GM21367 (cell line): ENCODE data around the gene MUC21.
"Not testable (repeated sequence)": the region's sequence is repeated elsewhere in the genome, so short reads cannot be mapped to it uniquely, and the experiment has no call there.

Experiments
- ATAC-seq: cut with Tn5 transposase; IDR thresholded peaks from one replicate; pipeline ENCODE4 v1.9.1; 2021; ENCODE audit not compliant: unreplicated experiment

The MUC21 gene

GRCh38 chr6:30966154-30966553 is 17.4 kb upstream of the MUC21 start:
- ATAC-seq, result no peak

- not testable (repeated sequence) for ATAC-seq
These were observed 14.3 kb upstream of the MUC21 start for GRCh38 chr6:30969171-30969570.

GRCh38 chr6:30970946-30971345 is 12.6 kb upstream of the MUC21 start:
- no peak for ATAC-seq

- ATAC-seq, result no peak
These were observed 10.7 kb upstream of the MUC21 start for GRCh38 chr6:30972816-30973215.

GRCh38 chr6:30974490-30975252 is 8.8 kb upstream of the MUC21 start:
- ATAC-seq, result no peak

- ATAC-seq, result no peak
These were observed 4.4 kb upstream of the MUC21 start for GRCh38 chr6:30979141-30979540.

GRCh38 chr6:30979690-30980089 is 3.8 kb upstream of the MUC21 start:
- ATAC-seq, result no peak

GRCh38 chr6:30981942-30982772 is 1.4 kb upstream of the MUC21 start:
- ATAC-seq, result no peak

- no peak for ATAC-seq
These were observed 2.0 kb downstream of the MUC21 start for GRCh38 chr6:30985490-30985889.

GRCh38 chr6:30987304-30987703 is 3.8 kb downstream of the MUC21 start:
- no peak for ATAC-seq

GRCh38 chr6:30988209-30988825 is 4.8 kb downstream of the MUC21 start:
- no peak for ATAC-seq

GRCh38 chr6:30990422-30991086 is 7.0 kb downstream of the MUC21 start:
- no peak for ATAC-seq

- no peak for ATAC-seq
These were observed 8.4 kb downstream of the MUC21 start for GRCh38 chr6:30991891-30992290.

GRCh38 chr6:30997301-30997700 is 13.8 kb downstream of the MUC21 start:
- no peak for ATAC-seq

- ATAC-seq, result no peak
These were observed 15.3 kb downstream of the MUC21 start for GRCh38 chr6:30998785-30999184.

GRCh38 chr6:31000067-31000860 is 16.7 kb downstream of the MUC21 start:
- ATAC-seq, result not testable (repeated sequence)

GRCh38 chr6:31001281-31001888 is 17.9 kb downstream of the MUC21 start:
- ATAC-seq, result no peak

GRCh38 chr6:31002471-31002870 is 19.0 kb downstream of the MUC21 start:
- ATAC-seq, result no peak

- ATAC-seq, result no peak
These were observed 21.3 kb downstream of the MUC21 start for GRCh38 chr6:31004794-31005193.
